Measurements from ENCODE around the gene WSCD2.

Gene WSCD2

GRCh38 chr12:108128221-108129016 is 669 bp upstream of the WSCD2 start:
- no peak for DNase-seq

- no peak for DNase-seq
Measured at GRCh38 chr12:108131035-108131434, 1.9 kb downstream of the WSCD2 start.

GRCh38 chr12:108131657-108132126 is 2.6 kb downstream of the WSCD2 start:
- no peak for DNase-seq

- no peak for DNase-seq
Measured at GRCh38 chr12:108133482-108133881, 4.4 kb downstream of the WSCD2 start.

- no peak for DNase-seq
Measured at GRCh38 chr12:108134744-108135143, 5.7 kb downstream of the WSCD2 start.

GRCh38 chr12:108135627-108136026 is 6.5 kb downstream of the WSCD2 start:
- DNase-seq = no peak

- DNase-seq = no peak
Measured at GRCh38 chr12:108136697-108137096, 7.6 kb downstream of the WSCD2 start.

GRCh38 chr12:108139454-108139853 is 10.4 kb downstream of the WSCD2 start:
- DNase-seq = no peak

- no peak for DNase-seq
Measured at GRCh38 chr12:108140501-108140900, 11.4 kb downstream of the WSCD2 start.

GRCh38 chr12:108141600-108142130 is 12.6 kb downstream of the WSCD2 start:
- DNase-seq = no peak

- no peak for DNase-seq
Measured at GRCh38 chr12:108143144-108143543, 14.1 kb downstream of the WSCD2 start.

- no peak for DNase-seq
Measured at GRCh38 chr12:108144080-108144479, 15.0 kb downstream of the WSCD2 start.

- DNase-seq = no peak
Measured at GRCh38 chr12:108145011-108145410, 15.9 kb downstream of the WSCD2 start.

GRCh38 chr12:108146035-108146893 is 17.2 kb downstream of the WSCD2 start:
- no peak for DNase-seq

- DNase-seq = no peak
Measured at GRCh38 chr12:108147279-108147678, 18.2 kb downstream of the WSCD2 start.

- DNase-seq = no peak
Measured at GRCh38 chr12:108148521-108149074, 19.5 kb downstream of the WSCD2 start.

GRCh38 chr12:108150436-108150835 is 21.3 kb downstream of the WSCD2 start:
- no peak for DNase-seq

GRCh38 chr12:108151533-108152169 is 22.6 kb downstream of the WSCD2 start:
- no peak for DNase-seq

GRCh38 chr12:108152170-108152538 is 23.1 kb downstream of the WSCD2 start:
- DNase-seq = no peak

- no peak for DNase-seq
Measured at GRCh38 chr12:108156717-108157116, 27.6 kb downstream of the WSCD2 start.

- no peak for DNase-seq
Measured at GRCh38 chr12:108157870-108158459, 28.9 kb downstream of the WSCD2 start.

- no peak for DNase-seq
Measured at GRCh38 chr12:108162207-108162606, 33.1 kb downstream of the WSCD2 start.

- DNase-seq = no peak
Measured at GRCh38 chr12:108166505-108166904, 37.4 kb downstream of the WSCD2 start.
